HG03469 (cell line): ENCODE results near the gene NUAK2.

ENCODE experiments used
- ATAC-seq: cut with Tn5 transposase; IDR thresholded peaks from one replicate; pipeline ENCODE4 v1.9.1; 2021; ENCODE audit warnings: mild to moderate bottlenecking, moderate library complexity, moderate number of reproducible peaks; ENCODE audit not compliant: unreplicated experiment

Gene NUAK2

GRCh38 chr1:205323794-205324193 is 2.2 kb upstream of the NUAK2 start:
- ATAC-seq: no peak

- ATAC-seq: no peak
These were observed 376 bp upstream of the NUAK2 start for GRCh38 chr1:205321959-205322283.

DNA sequence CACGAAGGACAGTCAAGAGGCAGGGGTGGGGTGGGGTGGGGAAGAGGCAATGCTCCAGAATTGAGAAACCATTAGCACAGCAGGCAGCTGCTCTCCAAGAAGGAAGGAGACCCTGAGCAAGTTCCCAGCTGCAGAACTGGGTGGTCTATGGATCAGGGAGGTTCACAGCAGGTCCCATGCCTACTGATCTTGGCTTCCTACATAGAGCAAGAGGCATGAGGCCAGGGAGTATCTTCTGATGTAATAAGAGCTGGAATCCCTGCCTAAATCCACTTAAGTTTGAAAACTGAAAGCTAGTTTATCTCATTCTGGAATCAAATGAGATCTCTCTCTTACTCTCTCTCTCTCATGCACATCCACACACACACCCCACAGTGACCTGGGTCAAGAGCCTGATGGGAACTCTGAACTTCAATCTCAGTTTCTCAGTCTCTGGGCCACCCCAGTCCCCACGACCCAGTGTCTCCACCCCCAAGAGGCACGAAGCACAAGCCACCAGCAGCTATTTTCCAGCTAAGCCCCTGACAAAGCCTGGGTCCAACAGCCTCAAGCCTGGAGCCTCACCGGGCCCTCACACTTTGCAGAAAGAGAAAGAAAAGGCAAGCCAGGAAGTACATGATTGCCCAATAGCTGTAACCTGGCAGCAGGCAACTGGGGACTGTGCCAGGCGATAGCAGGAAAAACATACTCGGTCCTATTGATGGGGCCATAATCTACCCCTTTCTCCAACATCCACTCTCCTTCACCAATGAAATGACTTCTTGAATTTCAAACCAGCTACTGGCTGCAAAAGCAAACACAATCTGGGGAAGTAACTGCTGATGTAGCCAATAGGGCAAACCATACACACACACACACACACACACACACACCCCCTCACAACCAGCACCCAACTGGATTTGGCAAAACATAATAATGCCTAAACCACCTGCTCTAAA is 2.2 kb downstream of the NUAK2 start:
- no peak for ATAC-seq

DNA sequence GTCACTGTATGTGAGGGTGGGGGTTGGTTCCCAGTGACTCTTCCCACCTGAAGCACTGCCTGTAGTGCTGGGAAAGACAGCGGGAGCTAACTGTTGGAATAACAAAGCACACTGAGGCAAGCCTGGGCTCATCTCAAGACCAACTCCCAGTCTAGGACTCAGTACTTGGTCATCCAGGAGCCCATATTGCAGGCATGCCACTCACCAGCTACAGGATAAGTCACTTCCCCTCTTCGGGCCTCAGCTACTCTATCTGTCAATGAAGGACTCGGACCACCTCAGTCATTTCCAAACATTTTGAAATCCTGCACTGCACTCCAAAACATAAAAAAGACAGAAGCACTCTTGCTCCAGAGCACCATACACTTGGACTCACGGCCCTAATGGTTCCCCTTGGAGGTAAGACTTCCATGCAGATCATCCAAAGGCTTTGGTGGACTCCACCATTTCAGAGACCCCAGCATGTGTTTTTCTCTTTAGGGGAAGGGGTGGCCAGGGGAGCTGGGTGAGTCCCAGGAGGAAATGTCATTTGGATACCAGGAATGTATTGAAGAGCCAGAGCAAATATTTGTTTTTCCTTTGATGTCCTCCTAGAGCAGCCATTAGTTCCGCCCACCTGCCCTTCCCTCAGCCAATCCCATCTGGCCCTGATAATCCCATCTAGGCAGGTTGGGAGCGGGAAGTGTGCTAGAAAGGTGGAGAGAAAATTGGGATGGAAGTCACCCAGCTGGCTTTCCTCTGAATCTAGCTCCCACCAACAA is 3.1 kb downstream of the NUAK2 start:
- ATAC-seq: no peak

GRCh38 chr1:205317311-205317917 is 4.1 kb downstream of the NUAK2 start:
- ATAC-seq: no peak

DNA sequence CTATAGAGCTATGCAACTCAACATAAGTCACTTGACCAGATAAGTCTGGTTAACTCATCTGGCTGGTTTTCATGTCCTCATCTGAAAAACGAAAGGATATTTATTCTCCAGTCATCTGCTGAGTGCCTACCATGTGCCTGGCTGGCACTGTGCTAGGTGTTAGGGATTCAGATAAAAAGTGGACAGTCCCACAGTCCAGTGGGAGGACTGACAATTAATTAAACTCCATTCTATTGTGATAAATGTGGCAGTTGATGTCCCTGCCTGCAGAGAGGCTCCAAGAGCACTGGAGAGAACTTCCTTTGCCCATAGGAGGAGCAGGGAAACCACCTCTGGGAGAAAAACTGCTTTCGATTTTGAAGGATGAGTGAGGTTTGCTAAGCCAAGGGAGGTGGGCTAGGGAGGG is 5.4 kb downstream of the NUAK2 start:
- ATAC-seq: no peak

GRCh38 chr1:205315008-205315618 is 6.4 kb downstream of the NUAK2 start:
- ATAC-seq: no peak

DNA sequence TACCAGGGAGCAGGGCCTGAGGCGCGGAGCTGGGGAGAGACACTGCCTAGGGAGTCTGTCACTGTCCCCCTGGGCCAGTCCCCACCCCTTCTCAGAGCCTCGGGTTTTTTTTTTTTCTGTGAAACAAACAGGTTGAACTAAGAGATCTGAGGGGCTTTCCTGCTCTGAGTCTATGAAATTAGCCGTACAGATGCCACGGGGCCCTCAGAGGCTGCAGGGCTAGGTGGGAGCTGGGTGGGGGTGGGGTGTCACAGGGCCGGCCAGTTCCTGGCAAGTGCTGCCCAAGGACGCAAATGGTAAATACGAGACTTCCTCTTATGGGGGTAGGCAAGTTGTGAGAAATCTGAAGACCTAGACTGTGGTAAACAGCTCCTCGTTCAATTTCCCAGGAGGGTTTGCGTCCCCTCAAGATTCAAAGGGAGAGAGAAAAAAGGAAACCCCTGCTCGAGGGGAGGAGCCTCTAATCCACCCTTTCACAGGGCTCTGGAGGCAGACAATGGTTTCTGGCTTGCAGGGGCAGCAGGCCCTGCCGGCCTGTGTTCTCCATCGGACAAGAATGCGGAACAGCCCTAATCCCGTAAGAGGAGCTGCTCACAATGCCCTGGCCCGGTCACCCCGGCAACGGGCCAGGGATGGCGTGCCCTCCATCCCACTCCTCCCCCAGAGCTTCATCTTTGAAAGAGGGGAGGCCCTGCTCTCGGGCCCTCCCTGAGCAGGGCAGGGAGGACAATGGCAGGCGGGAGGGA is 7.8 kb downstream of the NUAK2 start:
- no peak for ATAC-seq

DNA sequence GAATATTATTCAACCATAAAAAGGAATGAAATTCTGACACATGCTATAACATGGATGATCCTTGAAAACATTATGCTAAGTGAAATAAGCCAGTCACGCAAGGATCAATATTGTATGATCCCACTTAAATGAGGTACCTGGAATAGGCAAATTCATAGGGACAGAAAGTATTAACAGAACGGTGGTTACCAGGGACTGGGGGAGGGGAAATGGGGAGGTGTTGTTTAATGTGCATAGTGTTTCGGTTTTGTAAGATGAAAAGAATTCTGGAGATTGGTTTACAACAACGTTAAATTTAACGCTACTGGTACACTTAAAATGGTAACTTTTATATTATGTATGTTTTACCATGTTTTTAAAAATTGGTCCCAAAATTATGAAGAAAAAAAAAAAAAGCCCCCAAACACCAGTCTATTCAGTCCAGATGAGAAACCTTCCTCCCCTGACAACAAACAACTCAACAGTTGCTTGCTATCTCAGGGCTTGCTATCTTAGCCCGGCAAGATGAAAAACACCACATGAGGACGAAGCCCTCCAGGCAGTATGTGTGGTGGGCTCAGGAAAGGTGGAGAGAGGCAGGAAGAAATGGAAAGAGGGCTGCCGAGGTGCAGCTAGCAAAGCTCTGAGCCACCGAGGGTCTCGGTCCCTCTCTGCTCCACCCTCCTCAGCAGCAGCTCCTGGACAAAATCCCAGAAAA is 8.5 kb downstream of the NUAK2 start:
- ATAC-seq: no peak

DNA sequence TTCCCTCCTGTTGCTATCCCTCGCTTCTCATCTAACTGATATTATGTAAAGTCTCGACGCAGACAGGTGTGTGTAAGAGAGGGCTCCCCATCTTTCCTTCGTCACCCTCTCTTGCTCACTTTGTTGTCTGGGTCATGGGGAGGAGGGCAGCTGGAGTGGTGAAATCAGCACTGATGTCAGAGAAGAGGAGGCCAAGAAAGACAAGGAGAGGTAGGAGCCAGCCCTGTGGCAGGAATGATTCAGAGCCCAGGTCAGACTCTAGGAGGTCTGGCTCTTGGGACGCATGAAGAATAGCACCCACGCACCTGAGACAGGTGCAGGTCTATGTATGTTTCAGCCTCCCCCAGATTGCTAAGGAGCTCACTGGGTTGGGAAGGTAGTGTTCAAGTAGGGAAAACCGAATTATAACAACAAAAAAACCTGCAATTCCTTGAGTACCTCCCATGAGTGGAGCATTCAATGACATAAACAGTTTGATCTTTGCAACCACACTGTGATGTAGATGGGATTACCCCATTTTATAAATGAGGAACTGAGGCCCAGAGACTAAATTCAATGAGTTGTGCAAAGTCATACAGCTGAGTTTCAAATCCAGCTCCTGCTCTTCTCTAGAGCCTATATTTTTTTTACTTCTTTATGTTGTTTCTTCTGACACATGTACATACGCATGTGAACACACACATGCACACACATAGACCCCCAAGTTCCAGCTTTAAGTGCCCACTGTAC is 10.4 kb downstream of the NUAK2 start:
- no peak for ATAC-seq

- no peak for ATAC-seq
These were observed 11.8 kb downstream of the NUAK2 start for GRCh38 chr1:205309741-205310140.

GRCh38 chr1:205306929-205307566 is 14.5 kb downstream of the NUAK2 start:
- no peak for ATAC-seq

GRCh38 chr1:205304695-205305070 is 16.9 kb downstream of the NUAK2 start:
- ATAC-seq: no peak

GRCh38 chr1:205304046-205304694 is 17.4 kb downstream of the NUAK2 start:
- no peak for ATAC-seq

DNA sequence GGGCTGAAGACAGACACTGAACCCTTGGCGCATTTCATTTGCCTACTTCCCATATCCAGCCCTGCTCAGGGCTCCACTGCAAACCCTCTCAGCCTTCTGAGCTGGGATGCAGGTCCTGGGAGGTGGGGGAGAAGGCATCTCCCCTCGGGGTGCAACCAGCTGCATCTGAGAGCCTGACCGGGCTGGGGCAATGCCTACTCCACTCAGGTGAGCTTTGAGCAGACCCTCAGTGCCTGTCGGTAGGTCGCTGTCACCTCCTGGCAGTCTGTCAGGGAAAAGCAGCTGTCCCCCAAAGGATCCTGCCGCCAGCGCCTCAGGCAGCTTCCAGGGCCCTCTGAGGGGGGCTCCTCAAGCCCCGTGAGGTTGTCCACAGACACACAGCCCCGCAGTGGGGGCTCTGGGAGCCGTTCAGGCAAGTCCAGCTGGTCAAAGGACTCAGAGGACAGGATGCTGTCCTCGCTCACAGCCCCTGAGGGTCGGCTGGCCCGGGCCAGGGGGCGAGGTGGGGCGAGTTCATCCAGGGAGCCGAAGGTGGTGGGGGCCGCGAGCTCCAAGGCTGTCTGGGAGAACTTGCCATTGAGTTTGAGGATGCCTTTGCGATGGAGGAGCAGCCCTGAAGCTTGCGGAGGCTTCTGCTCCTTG is 18.2 kb downstream of the NUAK2 start:
- no peak for ATAC-seq

- no peak for ATAC-seq
These were observed 19.5 kb downstream of the NUAK2 start for GRCh38 chr1:205301842-205302588.

GRCh38 chr1:205301205-205301821 is 20.2 kb downstream of the NUAK2 start:
- ATAC-seq: no peak
